Neural progenitor cell (in vitro differentiated cells): ENCODE results near the gene KLHL33. TPM values are rescaled to one million over a fixed set of nuclear protein-coding genes. Genes with fewer than 3 reads are reported as not detected.

ENCODE experiments used
- DNase-seq: peaks from one replicate; pipeline ENCODE4 v3.0.0-alpha.2; 2016; ENCODE audit warnings: low spot score
- H2AFZ ChIP-seq: fragments of 200-600 bp; sonication (generic); replicated peaks from 2 replicates; pipeline ENCODE4 v1.6.1; 2016; ENCODE audit warnings: antibody characterized with exemption
- H3F3A ChIP-seq: fragments of 200-600 bp; sonication (generic); 2 replicates; pipeline ENCODE4 v1.6.1; 2016; ENCODE audit warnings: antibody characterized with exemption, low read depth
- H3K27ac ChIP-seq: fragments of 200-600 bp; sonication (generic); 2 replicates; pipeline ENCODE4 v1.5.1; 2016; ENCODE audit warnings: mild to moderate bottlenecking
- H3K27me3 ChIP-seq: fragments of 200-600 bp; sonication (generic); 2 replicates; pipeline ENCODE4 v1.6.1; 2016; ENCODE audit warnings: mild to moderate bottlenecking, moderate library complexity
- H3K36me3 ChIP-seq: fragments of 200-600 bp; sonication (generic); 2 replicates; pipeline ENCODE4 v1.5.1; 2016
- H3K4me1 ChIP-seq: fragments of 200-600 bp; sonication (generic); 2 replicates; pipeline ENCODE4 v1.6.1; 2016; ENCODE audit warnings: mixed run types
- H3K4me2 ChIP-seq: fragments of 200-600 bp; sonication (generic); 2 replicates; pipeline ENCODE4 v1.6.1; 2016
- H3K4me3 ChIP-seq: fragments of 200-600 bp; sonication (generic); 2 replicates; pipeline ENCODE4 v1.5.1; 2016
- H3K79me2 ChIP-seq: fragments of 200-600 bp; sonication (generic); 2 replicates; pipeline ENCODE4 v1.6.1; 2016; ENCODE audit warnings: low read depth
- H3K9ac ChIP-seq: fragments of 200-600 bp; sonication (generic); 2 replicates; pipeline ENCODE4 v1.6.1; 2016
- H3K9me3 ChIP-seq: fragments of 200-600 bp; sonication (generic); 2 replicates; pipeline ENCODE4 v1.5.1; 2016; ENCODE audit warnings: low read depth
- H4K20me1 ChIP-seq: fragments of 200-600 bp; sonication (generic); 2 replicates; pipeline ENCODE4 v1.6.1; 2016; ENCODE audit warnings: low read depth
- H3K27ac Mint-ChIP-seq: 3 replicates; pipeline ENCODE4 v1.8.0; 2021; ENCODE audit warnings: mixed read lengths
- H3K27me3 Mint-ChIP-seq: 2 replicates; pipeline ENCODE4 v1.8.0; 2022; ENCODE audit warnings: low read depth, mild to moderate bottlenecking, inconsistent platforms, moderate library complexity, mixed read lengths; ENCODE audit not compliant: insufficient read depth
- H3K36me3 Mint-ChIP-seq: 3 replicates; pipeline ENCODE4 v1.8.0; 2021; ENCODE audit warnings: mixed read lengths
- H3K4me1 Mint-ChIP-seq: 3 replicates; pipeline ENCODE4 v1.8.0; 2021; ENCODE audit warnings: mixed read lengths
- H3K4me3 Mint-ChIP-seq: 3 replicates; pipeline ENCODE4 v1.8.0; 2021; ENCODE audit warnings: mild to moderate bottlenecking, moderate library complexity, mixed read lengths
- H3K9me3 Mint-ChIP-seq: 3 replicates; pipeline ENCODE4 v1.8.0; 2020; ENCODE audit warnings: mixed read lengths
- EZH2 ChIP-seq: fragments of 200-600 bp; sonication (generic); IDR thresholded peaks from 2 replicates; pipeline ENCODE4 v1.6.1; 2017; ENCODE audit warnings: antibody characterized with exemption, mild to moderate bottlenecking, moderate library complexity
- EZH2phosphoT487 ChIP-seq: fragments of 200-600 bp; sonication (generic); IDR thresholded peaks from 2 replicates; pipeline ENCODE4 v1.6.1; 2017; ENCODE audit warnings: antibody characterized with exemption
- total RNA-seq: library from RNA; depleted of rRNA; stranded (reverse); fragments of >200 nt; gene quantifications from 2 replicates; pipeline ENCODE4 v1.2.3, GENCODE V29; 2015; ENCODE audit warnings: low replicate concordance
- TF ChIP-seq, protein P1 (sequence below): fragments of 200-600 bp; sonication (generic); IDR thresholded peaks from 2 replicates; pipeline ENCODE4 v1.5.1; 2017; ENCODE audit warnings: antibody characterized with exemption, mild to moderate bottlenecking

KLHL33 gene
- total RNA-seq, 1 donor from 2014 or later = not detected

GRCh38 chr14:20388159-20388558 is 47.8 kb downstream of the KLHL33 start:
- no peak overlapping the region for H3K27ac Mint-ChIP-seq
- H3K27me3 ChIP-seq = no peaks in the 10 kb centered on the region

GRCh38 chr14:20387576-20387975 is 48.4 kb downstream of the KLHL33 start:
- H3K9me3 Mint-ChIP-seq = no peaks in the 10 kb centered on the region
- Histone ChIP-seq H4K20me1 (no peaks in the 10 kb centered on the region), H2AFZ (no peak overlapping the region), H3K27me3 (no peaks in the 10 kb centered on the region), H3K27ac (no peak overlapping the region), H3K9me3 (no peaks in the 10 kb centered on the region), H3K4me2 (no peak overlapping the region), H3K9ac (no peak overlapping the region), H3K79me2 (no peaks in the 10 kb centered on the region), H3K4me1 (peaks cover 8% of the 10 kb centered on the region), H3K4me3 (no peak overlapping the region), H3F3A (peaks cover 9% of the 10 kb centered on the region), H3K36me3 (no peaks in the 10 kb centered on the region)
- H3K27ac Mint-ChIP-seq = no peak overlapping the region
- TF ChIP-seq EZH2 (no peak), EZH2phosphoT487 (no peak)
- TF ChIP-seq, protein P1, sequence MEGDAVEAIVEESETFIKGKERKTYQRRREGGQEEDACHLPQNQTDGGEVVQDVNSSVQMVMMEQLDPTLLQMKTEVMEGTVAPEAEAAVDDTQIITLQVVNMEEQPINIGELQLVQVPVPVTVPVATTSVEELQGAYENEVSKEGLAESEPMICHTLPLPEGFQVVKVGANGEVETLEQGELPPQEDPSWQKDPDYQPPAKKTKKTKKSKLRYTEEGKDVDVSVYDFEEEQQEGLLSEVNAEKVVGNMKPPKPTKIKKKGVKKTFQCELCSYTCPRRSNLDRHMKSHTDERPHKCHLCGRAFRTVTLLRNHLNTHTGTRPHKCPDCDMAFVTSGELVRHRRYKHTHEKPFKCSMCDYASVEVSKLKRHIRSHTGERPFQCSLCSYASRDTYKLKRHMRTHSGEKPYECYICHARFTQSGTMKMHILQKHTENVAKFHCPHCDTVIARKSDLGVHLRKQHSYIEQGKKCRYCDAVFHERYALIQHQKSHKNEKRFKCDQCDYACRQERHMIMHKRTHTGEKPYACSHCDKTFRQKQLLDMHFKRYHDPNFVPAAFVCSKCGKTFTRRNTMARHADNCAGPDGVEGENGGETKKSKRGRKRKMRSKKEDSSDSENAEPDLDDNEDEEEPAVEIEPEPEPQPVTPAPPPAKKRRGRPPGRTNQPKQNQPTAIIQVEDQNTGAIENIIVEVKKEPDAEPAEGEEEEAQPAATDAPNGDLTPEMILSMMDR = no peak
- H3K4me3 Mint-ChIP-seq = no peak overlapping the region
- H3K27me3 Mint-ChIP-seq = peaks cover 3% of the 10 kb centered on the region
- H3K36me3 Mint-ChIP-seq = peaks cover 16% of the 10 kb centered on the region
- no peak for DNase-seq
- H3K4me1 Mint-ChIP-seq = peaks cover 8% of the 10 kb centered on the region

More at GRCh38 chr14:20388159-20388558, 47.8 kb downstream of the KLHL33 start:
- Histone ChIP-seq H3K27ac (peak overlapping the region; percentile 27), H3F3A (peaks cover 9% of the 10 kb centered on the region), H3K4me2 (no peak overlapping the region), H3K9me3 (no peaks in the 10 kb centered on the region), H3K79me2 (no peaks in the 10 kb centered on the region), H4K20me1 (no peaks in the 10 kb centered on the region), H3K4me3 (no peak overlapping the region), H3K36me3 (no peaks in the 10 kb centered on the region), H3K9ac (no peak overlapping the region), H3K4me1 (peaks cover 8% of the 10 kb centered on the region), H2AFZ (no peak overlapping the region)
- Mint-ChIP-seq H3K9me3 (no peaks in the 10 kb centered on the region), H3K27me3 (peaks cover 3% of the 10 kb centered on the region), H3K36me3 (peaks cover 16% of the 10 kb centered on the region), H3K4me3 (peak overlapping the region; percentile 12), H3K4me1 (peaks cover 8% of the 10 kb centered on the region)
- TF ChIP-seq EZH2phosphoT487 = no peak
- TF ChIP-seq EZH2 = no peak
- peak; percentile 41 for DNase-seq

- H3F3A ChIP-seq = peaks cover 9% of the 10 kb centered on the region
- H3K9me3 ChIP-seq = no peaks in the 10 kb centered on the region
- H3K36me3 Mint-ChIP-seq = peaks cover 20% of the 10 kb centered on the region
- H3K4me3 ChIP-seq = no peak overlapping the region
- peaks cover 8% of the 10 kb centered on the region for H3K4me1 Mint-ChIP-seq
- no peak overlapping the region for H3K27ac Mint-ChIP-seq
- no peak overlapping the region for H3K4me2 ChIP-seq
- H3K4me1 ChIP-seq = peaks cover 8% of the 10 kb centered on the region
- H3K9me3 Mint-ChIP-seq = no peaks in the 10 kb centered on the region
- H3K9ac ChIP-seq = no peak overlapping the region
- H3K27ac ChIP-seq = no peak overlapping the region
- DNase-seq = no peak
- TF ChIP-seq, protein P1 = no peak
- TF ChIP-seq EZH2phosphoT487 = no peak
- no peak for TF ChIP-seq EZH2
- H3K27me3 ChIP-seq = no peaks in the 10 kb centered on the region
- no peaks in the 10 kb centered on the region for H4K20me1 ChIP-seq
- no peak overlapping the region for H2AFZ ChIP-seq
- no peaks in the 10 kb centered on the region for H3K36me3 ChIP-seq
- H3K27me3 Mint-ChIP-seq = peaks cover 3% of the 10 kb centered on the region
- no peak overlapping the region for H3K4me3 Mint-ChIP-seq
- H3K79me2 ChIP-seq = no peaks in the 10 kb centered on the region
Measured at GRCh38 chr14:20386276-20386855, 49.6 kb downstream of the KLHL33 start.

DNA sequence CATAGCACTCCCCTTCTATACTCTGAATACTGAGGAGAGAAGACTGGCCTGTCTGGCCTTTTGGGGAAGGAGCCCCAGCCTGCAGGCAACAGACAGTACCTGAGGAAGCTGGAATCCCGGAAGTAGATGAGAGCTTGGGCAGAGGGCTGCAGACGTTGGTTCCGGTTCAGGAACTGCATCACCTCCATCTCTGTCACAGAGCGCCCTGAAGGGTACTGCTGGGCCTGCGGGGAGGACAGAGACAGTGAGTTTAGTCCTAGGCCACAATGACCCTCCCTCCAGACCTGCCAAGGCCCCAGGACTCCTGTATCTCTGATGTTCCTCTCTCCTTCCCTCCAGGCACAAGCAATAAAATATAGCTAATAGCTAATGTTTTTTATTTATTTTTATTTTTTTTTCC is 51.1 kb downstream of the KLHL33 start:
- TF ChIP-seq EZH2 (no peak), EZH2phosphoT487 (no peak)
- TF ChIP-seq, protein P1 = no peak
- DNase-seq = no peak

More for the DNA sequence above, 51.1 kb downstream of the KLHL33 start:
- Histone ChIP-seq H3K27ac (no peak overlapping the region), H3K9me3 (no peaks in the 10 kb centered on the region), H4K20me1 (no peaks in the 10 kb centered on the region), H3K36me3 (no peaks in the 10 kb centered on the region), H3K27me3 (no peaks in the 10 kb centered on the region), H3K4me2 (no peak overlapping the region), H2AFZ (no peak overlapping the region), H3F3A (peaks cover 9% of the 10 kb centered on the region), H3K79me2 (no peaks in the 10 kb centered on the region), H3K4me3 (no peak overlapping the region), H3K9ac (no peak overlapping the region), H3K4me1 (peaks cover 8% of the 10 kb centered on the region)
- peaks cover 25% of the 10 kb centered on the region for H3K36me3 Mint-ChIP-seq
- no peaks in the 10 kb centered on the region for H3K9me3 Mint-ChIP-seq
- no peak overlapping the region for H3K4me3 Mint-ChIP-seq
- H3K4me1 Mint-ChIP-seq = peaks cover 8% of the 10 kb centered on the region
- no peak overlapping the region for H3K27ac Mint-ChIP-seq
- H3K27me3 Mint-ChIP-seq = peaks cover 3% of the 10 kb centered on the region
